CD4-positive, alpha-beta T cell treated with Interleukin-12 subunit alpha and Interleukin-12 subunit beta, for 1 hour (primary cell): ENCODE measurements around the gene JPH3.
"Not testable (repeated sequence)": the region's sequence is repeated elsewhere in the genome, so short reads cannot be mapped to it uniquely, and the experiment has no call there.

Experiments used
- DNase-seq: peaks from one replicate; pipeline ENCODE4 v3.0.0-alpha.2; 2020

The JPH3 gene

GRCh38 chr16:87575027-87575804 is 27.1 kb upstream of the JPH3 start:
- DNase-seq = no peak

- DNase-seq = no peak
Measured at GRCh38 chr16:87576171-87576570, 26.1 kb upstream of the JPH3 start.

DNA sequence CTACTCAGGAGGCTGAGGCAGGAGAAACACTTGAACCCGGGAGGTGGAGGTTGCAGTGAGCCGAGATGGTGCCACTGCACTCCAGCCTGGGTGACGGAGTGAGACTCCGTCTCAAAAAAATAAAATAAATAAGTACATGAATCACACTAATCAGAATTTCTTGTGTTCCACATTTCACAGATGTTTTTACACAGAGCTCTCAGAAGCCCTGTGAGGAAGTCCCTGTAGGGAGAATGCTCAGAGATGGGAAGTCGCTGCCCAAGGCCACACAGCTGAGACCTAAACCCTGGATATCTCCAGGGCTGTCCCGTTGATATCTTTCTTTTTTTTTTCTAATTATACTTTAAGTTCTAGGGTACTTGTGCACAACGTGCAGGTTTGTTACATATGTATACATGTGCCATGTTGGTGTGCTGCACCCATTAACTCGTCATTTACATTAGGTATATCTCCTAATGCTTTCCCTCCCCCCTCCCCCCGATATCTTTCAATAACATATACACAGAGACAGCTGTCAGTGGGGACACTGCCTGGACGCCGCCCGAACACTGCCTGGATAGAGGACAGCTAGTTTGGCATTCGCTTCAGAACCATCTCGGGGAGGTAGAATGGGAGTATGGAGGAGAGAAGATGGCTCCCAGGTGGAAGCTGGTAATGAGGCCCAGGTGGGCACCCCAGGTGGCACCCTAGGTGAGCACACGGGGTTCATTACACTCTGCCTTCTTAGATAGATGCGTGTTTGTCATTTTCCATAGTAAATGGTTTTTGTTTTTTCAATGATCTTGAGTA is 24.0 kb upstream of the JPH3 start:
- not testable (repeated sequence) for DNase-seq

GRCh38 chr16:87579691-87580090 is 22.6 kb upstream of the JPH3 start:
- DNase-seq = no peak

- DNase-seq = no peak
Measured at GRCh38 chr16:87580855-87581261, 21.4 kb upstream of the JPH3 start.

DNA sequence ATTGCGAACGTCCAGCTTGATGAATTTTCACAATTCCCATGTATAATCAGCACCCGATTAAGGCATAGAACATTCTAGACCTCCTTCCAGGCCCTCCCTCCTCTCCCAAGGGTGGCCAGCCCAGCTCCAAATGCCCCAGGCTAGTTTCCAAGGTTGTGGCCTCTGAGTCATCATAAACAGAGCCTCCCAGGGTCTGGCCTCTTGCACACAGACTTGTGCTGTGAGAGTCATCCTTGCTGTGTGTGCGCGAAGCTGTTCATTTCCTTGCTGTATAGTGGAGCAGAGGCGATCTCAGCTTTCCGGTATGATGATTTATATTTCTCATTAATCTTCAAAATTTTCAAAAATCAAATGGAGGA is 20.5 kb upstream of the JPH3 start:
- no peak for DNase-seq

- DNase-seq = no peak
Measured at GRCh38 chr16:87582216-87582965, 19.9 kb upstream of the JPH3 start.

- DNase-seq = no peak
Measured at GRCh38 chr16:87582966-87583325, 19.4 kb upstream of the JPH3 start.

- no peak for DNase-seq
Measured at GRCh38 chr16:87583453-87584131, 18.7 kb upstream of the JPH3 start.

GRCh38 chr16:87584271-87584670 is 18.0 kb upstream of the JPH3 start:
- no peak for DNase-seq

DNA sequence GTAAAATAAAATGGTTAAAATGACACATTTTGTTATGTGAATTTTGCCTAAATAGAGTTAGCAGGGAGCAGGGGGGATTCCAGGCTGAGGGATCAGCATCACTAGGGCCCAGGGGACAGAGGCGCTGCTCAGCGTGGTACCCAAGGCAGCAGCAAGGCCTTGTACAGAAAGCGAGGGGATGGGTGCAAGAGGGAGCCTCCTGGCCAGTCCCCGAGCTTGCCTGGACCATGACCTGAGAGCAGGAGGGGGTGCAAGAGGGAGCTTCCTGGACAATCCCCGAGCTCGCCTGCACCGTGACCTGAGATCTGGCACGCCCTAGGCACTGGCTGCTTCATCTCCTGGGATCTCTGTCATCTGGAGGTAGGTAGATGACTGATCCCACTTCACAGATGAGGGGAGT is 17.3 kb upstream of the JPH3 start:
- DNase-seq = no peak

GRCh38 chr16:87585442-87586200 is 16.7 kb upstream of the JPH3 start:
- DNase-seq = no peak

- DNase-seq = no peak
Measured at GRCh38 chr16:87586201-87586782, 16.0 kb upstream of the JPH3 start.

GRCh38 chr16:87587636-87588035 is 14.7 kb upstream of the JPH3 start:
- DNase-seq = no peak

GRCh38 chr16:87592018-87592712 is 10.1 kb upstream of the JPH3 start:
- DNase-seq = no peak

DNA sequence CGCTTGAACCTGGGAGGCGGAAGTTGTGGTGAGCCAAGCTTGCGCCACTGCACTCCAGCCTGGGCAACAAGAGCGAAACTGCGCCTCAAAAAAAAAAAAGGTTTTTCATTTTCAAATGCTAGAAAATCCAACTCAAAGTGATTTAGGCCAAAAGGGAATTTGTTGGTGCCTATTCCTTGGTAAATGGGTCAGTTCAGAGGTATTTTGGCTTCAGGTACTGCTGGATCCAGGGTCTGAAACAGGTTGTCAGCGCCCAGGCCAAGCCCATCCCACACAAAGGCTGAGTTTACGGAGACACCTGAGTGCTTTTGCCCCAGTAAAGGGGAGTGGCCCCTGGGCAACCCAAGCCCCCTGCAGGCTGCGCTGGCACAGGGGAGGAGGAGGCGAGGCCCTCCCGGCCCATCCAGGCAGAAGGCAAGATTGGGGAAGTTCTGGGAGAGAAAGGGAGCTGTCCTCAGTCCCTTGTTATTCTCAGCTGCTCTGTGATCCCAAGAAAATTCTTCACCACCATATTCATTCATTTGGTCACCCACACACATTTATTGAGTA is 8.5 kb upstream of the JPH3 start:
- no peak for DNase-seq

DNA sequence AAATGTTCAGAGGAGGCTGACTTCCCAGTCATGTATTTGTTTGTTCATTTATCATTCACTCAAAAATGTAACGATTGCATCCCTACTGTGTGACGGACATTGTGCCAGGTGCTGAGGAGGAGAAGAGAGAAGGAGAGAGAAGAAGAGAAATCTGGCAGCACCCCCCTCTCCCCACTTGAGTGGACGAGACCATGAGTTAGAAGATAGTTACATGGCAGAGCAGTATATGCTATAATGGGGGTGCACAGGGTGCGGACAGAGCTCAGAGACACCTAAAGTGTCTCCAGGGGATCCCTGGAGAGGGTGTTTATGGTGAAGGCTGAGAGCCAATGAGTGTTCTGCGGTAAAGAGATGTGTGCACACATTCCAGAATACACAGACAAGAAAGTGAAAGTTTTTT is 6.6 kb upstream of the JPH3 start:
- no peak for DNase-seq

DNA sequence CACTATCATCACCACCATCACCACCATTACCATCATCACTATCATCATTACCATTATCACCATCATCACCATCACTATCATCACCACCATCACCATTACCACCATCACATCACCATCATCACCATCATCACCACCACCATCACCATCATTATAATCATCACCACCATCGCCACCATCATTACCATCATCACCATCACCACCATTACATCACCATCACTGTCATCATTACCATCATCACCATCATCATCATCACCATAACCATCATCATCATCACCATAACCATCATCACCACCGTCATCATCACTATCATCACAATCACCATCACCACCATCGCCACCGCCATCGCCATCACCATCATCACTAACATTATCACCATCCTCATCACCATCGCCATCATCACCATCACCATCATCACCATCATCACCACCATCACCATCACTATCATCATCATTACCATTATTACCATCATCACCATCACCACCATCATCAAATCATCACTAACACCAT is 4.9 kb upstream of the JPH3 start:
- DNase-seq = no peak

GRCh38 chr16:87598431-87598830 is 3.9 kb upstream of the JPH3 start:
- DNase-seq = no peak

DNA sequence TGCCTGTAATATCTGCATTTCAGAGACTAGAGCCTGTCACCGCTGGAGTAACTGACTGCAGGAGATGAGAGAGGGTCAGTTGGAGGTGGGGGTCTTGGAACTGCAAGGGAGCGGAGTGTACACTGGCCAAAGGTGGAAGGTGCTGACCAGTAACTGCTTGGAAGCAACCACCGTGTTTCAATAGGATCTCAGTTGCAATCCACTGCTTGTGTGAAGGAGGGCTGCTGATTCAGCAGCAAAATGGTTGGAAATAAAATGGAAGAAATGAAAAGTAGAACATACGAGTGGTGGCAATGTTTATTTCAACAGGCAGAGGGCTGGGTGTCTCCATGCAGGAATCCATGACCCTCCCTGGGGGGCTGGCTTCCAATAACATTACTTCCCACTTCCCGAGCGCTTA is 2.1 kb upstream of the JPH3 start:
- no peak for DNase-seq
